Ovary (tissue), 3 donors: ENCODE results near the gene SRP19.

Experiments used
- CTCF ChIP-seq, 3 donors: fragments of 450-650 bp in 2 of 3; fragments of 200-600 bp in 1 of 3; IDR thresholded peaks; one replicate each; pipeline versions ENCODE4 v1.5.1 to v1.8.0; 2016 to 2022; ENCODE audit warnings: antibody characterized with exemption in 3 of 3, mild to moderate bottlenecking in 1 of 3
- POLR2A ChIP-seq: fragments of 450-650 bp; IDR thresholded peaks from one replicate; pipeline ENCODE4 v1.6.1; 2017; ENCODE audit warnings: antibody characterized with exemption, mild to moderate bottlenecking, moderate library complexity
- donor health status: DM: no; HTN: no; CAD: no.

DNA sequence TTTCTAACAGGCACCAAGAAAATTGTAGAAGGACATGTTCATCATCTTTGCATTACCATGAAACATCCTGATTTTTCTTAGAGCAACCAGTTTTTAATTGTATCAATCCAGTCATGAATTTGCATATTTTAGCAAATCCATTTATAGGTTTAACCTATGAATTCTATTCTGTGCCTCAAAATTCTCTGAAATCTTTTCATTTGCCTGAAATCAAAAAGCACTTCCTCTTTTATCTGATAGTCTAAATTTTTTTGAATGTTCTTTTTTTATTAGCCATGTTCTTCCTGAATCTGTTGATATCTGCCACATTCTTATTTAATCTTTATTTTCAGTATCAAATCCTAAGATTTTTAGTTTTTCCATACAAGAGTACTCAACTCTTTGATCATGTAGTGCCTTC is 36.9 kb upstream of the SRP19 start:
- TF ChIP-seq CTCF (IDR thresholded peaks at IDR 0.05), result no peak
- TF ChIP-seq POLR2A, result no peak
